MM.1S (cell line): ENCODE results near the gene STK32A.
"Not testable (repeated sequence)": the region's sequence is repeated elsewhere in the genome, so short reads cannot be mapped to it uniquely, and the experiment has no call there.

Experiments used
- DNase-seq: peaks from one replicate; pipeline ENCODE4 v3.0.0-alpha.2; 2015
- H2AFZ ChIP-seq: fragments of 300-600 bp; sonication (generic); 2 replicates; pipeline ENCODE4 v1.6.0; 2016; ENCODE audit warnings: antibody characterized with exemption, low read length
- H3F3A ChIP-seq: fragments of 300-600 bp; sonication (generic); 2 replicates; pipeline ENCODE4 v1.6.1; 2016; ENCODE audit warnings: mild to moderate bottlenecking, antibody characterized with exemption, low read length, moderate library complexity, mixed read lengths; ENCODE audit not compliant: insufficient read depth
- H3K27ac ChIP-seq: fragments of 300-600 bp; sonication (generic); 2 replicates; pipeline ENCODE4 v1.5.1; 2016; ENCODE audit warnings: mild to moderate bottlenecking, low read length
- H3K27me3 ChIP-seq: fragments of 300-600 bp; sonication (generic); replicated peaks from 2 replicates; pipeline ENCODE4 v1.6.0; 2016; ENCODE audit warnings: low read length; ENCODE audit not compliant: insufficient read depth
- H3K36me3 ChIP-seq: fragments of 300-600 bp; sonication (generic); replicated peaks from 2 replicates; pipeline ENCODE4 v1.6.1; 2016; ENCODE audit warnings: mild to moderate bottlenecking, low read length, mixed read lengths; ENCODE audit not compliant: insufficient read depth
- H3K4me1 ChIP-seq: fragments of 300-600 bp; sonication (generic); 2 replicates; pipeline ENCODE4 v1.6.1; 2016; ENCODE audit warnings: low read length, mixed read lengths
- H3K4me2 ChIP-seq: fragments of 300-600 bp; sonication (generic); 2 replicates; pipeline ENCODE4 v1.6.0; 2016; ENCODE audit warnings: low read depth, low read length
- H3K4me3 ChIP-seq: fragments of 300-600 bp; sonication (generic); 2 replicates; pipeline ENCODE4 v1.5.1; 2016; ENCODE audit warnings: low read length, mixed read lengths
- H3K79me2 ChIP-seq: fragments of 300-600 bp; sonication (generic); 2 replicates; pipeline ENCODE4 v1.6.1; 2016; ENCODE audit warnings: mixed run types, low read length, mixed read lengths
- H3K9ac ChIP-seq: fragments of 300-600 bp; sonication (generic); 2 replicates; pipeline ENCODE4 v1.6.1; 2016; ENCODE audit warnings: low read length, mixed read lengths
- H3K9me2 ChIP-seq: fragments of 300-600 bp; sonication (generic); replicated peaks from 2 replicates; pipeline ENCODE4 v1.6.1; 2016; ENCODE audit warnings: mild to moderate bottlenecking, low read length, mixed read lengths; ENCODE audit not compliant: insufficient read depth
- H3K9me3 ChIP-seq: fragments of 300-600 bp; sonication (generic); replicated peaks from 2 replicates; pipeline ENCODE4 v1.6.1; 2016; ENCODE audit warnings: mild to moderate bottlenecking, low read length, mixed read lengths; ENCODE audit not compliant: insufficient read depth
- H4K20me1 ChIP-seq: fragments of 300-600 bp; sonication (generic); 2 replicates; pipeline ENCODE4 v1.6.1; 2016; ENCODE audit warnings: mild to moderate bottlenecking, low read length, moderate library complexity, mixed read lengths; ENCODE audit not compliant: insufficient read depth
- EZH2 ChIP-seq: fragments of 300-600 bp; sonication (generic); optimal IDR thresholded peaks from 2 replicates; pipeline ENCODE3; 2017; ENCODE audit warnings: low read depth, mild to moderate bottlenecking, antibody characterized with exemption, low read length, mixed read lengths
- EZH2phosphoT487 ChIP-seq: fragments of 300-600 bp; sonication (generic); IDR thresholded peaks from 2 replicates; pipeline ENCODE4 v1.6.1; 2018; ENCODE audit warnings: antibody characterized with exemption, low read length
- TF ChIP-seq, protein P1 (sequence below): fragments of 300-600 bp; sonication (generic); IDR thresholded peaks from 2 replicates; pipeline ENCODE4 v1.5.1; 2016; ENCODE audit warnings: antibody characterized with exemption, low read length, mixed read lengths

The STK32A gene

DNA sequence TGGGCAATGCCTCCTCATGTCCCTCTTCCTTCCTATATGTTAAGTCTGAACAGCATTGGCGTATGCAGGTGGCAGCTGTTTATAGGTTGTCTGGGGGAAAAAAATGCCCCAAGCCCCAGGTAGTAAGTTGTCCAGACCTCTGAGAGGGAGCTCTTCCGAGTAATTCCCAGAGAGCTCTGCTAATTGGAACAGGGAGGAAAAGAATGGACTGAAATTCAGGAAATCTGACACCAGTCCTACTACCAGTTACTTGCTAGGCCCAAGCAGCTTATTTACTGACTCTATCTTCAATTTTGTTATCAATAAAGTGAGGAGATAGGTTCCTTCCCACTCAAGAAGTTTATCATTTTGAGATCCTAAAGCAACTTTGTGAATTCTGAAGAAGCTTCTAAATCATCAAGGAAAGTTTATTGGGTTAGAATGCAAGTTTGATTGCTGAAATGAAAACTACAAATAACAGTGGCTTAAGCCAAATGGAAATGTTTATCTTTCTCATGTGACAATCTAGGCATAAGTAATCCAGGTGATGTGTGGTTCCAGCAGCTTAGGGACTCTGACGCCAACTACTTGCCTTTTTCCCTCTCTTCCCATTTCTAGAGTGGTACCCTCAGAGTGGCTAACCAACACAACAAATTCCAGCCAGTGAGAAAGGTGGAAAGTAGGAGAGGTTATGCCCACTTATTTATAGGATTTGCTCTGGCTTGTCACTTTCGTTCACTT lies 5.6 kb downstream of the STK32A start:
- H3K27me3 ChIP-seq: no peaks in the 10 kb centered on the region
- no peaks in the 10 kb centered on the region for H3K4me1 ChIP-seq
- H2AFZ ChIP-seq: no peak overlapping the region
- no peaks in the 10 kb centered on the region for H3K9me2 ChIP-seq
- no peak overlapping the region for H3K27ac ChIP-seq
- H3K9me3 ChIP-seq: no peaks in the 10 kb centered on the region
- no peaks in the 10 kb centered on the region for H4K20me1 ChIP-seq
- no peak overlapping the region for H3K4me2 ChIP-seq
- no peak for DNase-seq
- H3K4me3 ChIP-seq: no peak overlapping the region
- H3F3A ChIP-seq: no peaks in the 10 kb centered on the region
- TF ChIP-seq EZH2phosphoT487 (no peak), EZH2 (no peak)
- TF ChIP-seq, protein P1, sequence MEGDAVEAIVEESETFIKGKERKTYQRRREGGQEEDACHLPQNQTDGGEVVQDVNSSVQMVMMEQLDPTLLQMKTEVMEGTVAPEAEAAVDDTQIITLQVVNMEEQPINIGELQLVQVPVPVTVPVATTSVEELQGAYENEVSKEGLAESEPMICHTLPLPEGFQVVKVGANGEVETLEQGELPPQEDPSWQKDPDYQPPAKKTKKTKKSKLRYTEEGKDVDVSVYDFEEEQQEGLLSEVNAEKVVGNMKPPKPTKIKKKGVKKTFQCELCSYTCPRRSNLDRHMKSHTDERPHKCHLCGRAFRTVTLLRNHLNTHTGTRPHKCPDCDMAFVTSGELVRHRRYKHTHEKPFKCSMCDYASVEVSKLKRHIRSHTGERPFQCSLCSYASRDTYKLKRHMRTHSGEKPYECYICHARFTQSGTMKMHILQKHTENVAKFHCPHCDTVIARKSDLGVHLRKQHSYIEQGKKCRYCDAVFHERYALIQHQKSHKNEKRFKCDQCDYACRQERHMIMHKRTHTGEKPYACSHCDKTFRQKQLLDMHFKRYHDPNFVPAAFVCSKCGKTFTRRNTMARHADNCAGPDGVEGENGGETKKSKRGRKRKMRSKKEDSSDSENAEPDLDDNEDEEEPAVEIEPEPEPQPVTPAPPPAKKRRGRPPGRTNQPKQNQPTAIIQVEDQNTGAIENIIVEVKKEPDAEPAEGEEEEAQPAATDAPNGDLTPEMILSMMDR: no peak
- no peak overlapping the region for H3K9ac ChIP-seq
- no peaks in the 10 kb centered on the region for H3K79me2 ChIP-seq
- H3K36me3 ChIP-seq: no peaks in the 10 kb centered on the region

DNA sequence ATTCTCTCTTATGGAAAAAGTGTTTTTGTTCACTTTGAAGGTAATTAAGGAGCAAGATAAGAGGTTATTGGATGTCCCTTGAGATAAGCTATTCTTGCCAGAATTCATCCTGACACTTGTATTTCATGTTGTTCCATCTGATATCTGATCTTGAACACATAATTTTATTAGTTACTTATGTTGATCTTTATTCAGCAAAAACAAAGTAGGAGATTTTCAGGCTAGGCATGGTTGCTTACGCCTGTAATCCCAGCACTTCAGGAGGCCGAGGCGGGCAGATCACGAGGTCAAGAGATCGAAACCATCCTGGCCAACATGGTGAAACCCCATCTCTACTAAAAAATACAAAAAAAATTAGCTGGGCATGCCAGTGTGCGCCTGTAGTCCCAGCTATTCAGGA lies 8.4 kb downstream of the STK32A start:
- not testable (repeated sequence) for H3K36me3 ChIP-seq, H3K9me2 ChIP-seq, DNase-seq, H3K4me2 ChIP-seq, H3K4me1 ChIP-seq, H3K9me3 ChIP-seq, H3K4me3 ChIP-seq, H3K27me3 ChIP-seq, H3K79me2 ChIP-seq, H3K27ac ChIP-seq, H3K9ac ChIP-seq, H4K20me1 ChIP-seq, H2AFZ ChIP-seq, H3F3A ChIP-seq

DNA sequence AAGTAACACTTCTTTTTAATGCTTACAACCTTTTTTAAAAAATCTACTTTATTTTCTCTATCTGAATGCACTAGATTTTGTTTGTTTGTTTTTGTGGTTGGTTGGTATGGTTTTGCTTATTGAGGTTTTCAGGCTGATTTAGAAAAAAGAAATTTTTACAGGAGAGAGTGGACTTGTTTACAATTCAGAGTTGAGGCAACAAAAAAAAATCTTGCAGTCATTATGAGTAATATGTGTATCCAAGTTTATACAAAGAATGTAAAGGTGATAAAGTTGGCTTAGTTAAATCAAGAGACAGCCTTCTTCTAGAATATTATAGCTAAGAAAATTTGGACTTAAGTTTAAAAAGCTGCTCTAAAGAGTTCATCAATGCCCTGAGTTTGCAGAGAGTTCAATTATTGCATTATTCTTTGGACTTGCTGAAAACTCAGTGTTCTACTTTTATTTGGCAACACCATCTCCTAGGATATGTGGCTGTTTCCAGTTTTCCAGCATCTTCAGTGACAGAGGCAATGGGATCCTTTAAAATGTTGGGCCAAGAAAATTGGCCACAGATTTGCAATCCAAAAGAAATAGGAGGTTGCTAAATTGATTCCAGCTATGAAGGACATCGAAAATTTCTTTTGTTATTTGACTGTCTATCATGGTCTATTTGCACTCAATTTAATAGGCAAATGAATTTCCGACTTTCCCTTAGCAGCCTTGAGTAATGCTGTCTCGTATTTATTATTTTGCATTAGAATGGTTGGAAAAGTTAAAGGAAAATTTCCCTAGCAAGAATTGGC lies 10.7 kb downstream of the STK32A start:
- no peaks in the 10 kb centered on the region for H3F3A ChIP-seq
- no peak for DNase-seq
- no peak overlapping the region for H3K4me3 ChIP-seq
- H4K20me1 ChIP-seq: no peaks in the 10 kb centered on the region
- H3K27ac ChIP-seq: no peak overlapping the region
- H3K79me2 ChIP-seq: no peaks in the 10 kb centered on the region
- no peak overlapping the region for H3K4me2 ChIP-seq
- no peaks in the 10 kb centered on the region for H3K9me3 ChIP-seq
- H3K36me3 ChIP-seq: no peaks in the 10 kb centered on the region
- no peak overlapping the region for H3K9ac ChIP-seq
- H3K4me1 ChIP-seq: no peaks in the 10 kb centered on the region
- TF ChIP-seq, protein P1: no peak
- TF ChIP-seq EZH2phosphoT487 (no peak), EZH2 (no peak)
- H2AFZ ChIP-seq: no peak overlapping the region
- H3K27me3 ChIP-seq: no peaks in the 10 kb centered on the region
- no peaks in the 10 kb centered on the region for H3K9me2 ChIP-seq

DNA sequence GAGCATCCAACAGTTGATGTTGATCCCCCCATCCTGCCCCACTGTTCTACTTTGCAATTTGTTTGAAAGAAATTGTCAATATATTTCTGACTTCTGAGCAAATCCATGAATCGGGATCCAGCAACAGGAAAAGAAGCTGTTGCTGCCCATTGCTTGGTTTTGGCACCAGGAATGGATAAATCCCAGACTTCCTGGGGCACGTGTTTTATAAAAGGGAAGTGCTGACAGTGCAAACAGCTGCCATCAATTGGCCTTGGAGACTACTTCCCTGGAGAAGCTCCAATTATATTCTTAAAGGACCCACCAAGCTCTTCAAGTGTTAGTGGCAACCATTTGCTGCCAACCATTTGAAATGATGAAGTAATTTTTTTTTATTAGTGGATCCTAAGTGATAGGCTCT lies 13.7 kb downstream of the STK32A start:
- no peaks in the 10 kb centered on the region for H3K4me1 ChIP-seq
- H3K9me3 ChIP-seq: no peaks in the 10 kb centered on the region
- H3K4me3 ChIP-seq: no peak overlapping the region
- no peaks in the 10 kb centered on the region for H4K20me1 ChIP-seq
- TF ChIP-seq EZH2 (no peak), EZH2phosphoT487 (no peak)
- H3K4me2 ChIP-seq: no peak overlapping the region
- no peaks in the 10 kb centered on the region for H3K79me2 ChIP-seq
- H2AFZ ChIP-seq: no peak overlapping the region
- no peak overlapping the region for H3K9ac ChIP-seq
- no peak overlapping the region for H3K27ac ChIP-seq
- no peaks in the 10 kb centered on the region for H3F3A ChIP-seq
- no peaks in the 10 kb centered on the region for H3K9me2 ChIP-seq
- H3K36me3 ChIP-seq: no peaks in the 10 kb centered on the region
- DNase-seq: no peak
- no peaks in the 10 kb centered on the region for H3K27me3 ChIP-seq
